ENCODE results near the gene CLPTM1.
A peak's percentile ranks its signal among the peaks of the same experiment; 100 is the strongest.
"Not testable (repeated sequence)": the region's sequence is repeated elsewhere in the genome, so short reads cannot be mapped to it uniquely, and the experiment has no call there.

CLPTM1 gene

DNA sequence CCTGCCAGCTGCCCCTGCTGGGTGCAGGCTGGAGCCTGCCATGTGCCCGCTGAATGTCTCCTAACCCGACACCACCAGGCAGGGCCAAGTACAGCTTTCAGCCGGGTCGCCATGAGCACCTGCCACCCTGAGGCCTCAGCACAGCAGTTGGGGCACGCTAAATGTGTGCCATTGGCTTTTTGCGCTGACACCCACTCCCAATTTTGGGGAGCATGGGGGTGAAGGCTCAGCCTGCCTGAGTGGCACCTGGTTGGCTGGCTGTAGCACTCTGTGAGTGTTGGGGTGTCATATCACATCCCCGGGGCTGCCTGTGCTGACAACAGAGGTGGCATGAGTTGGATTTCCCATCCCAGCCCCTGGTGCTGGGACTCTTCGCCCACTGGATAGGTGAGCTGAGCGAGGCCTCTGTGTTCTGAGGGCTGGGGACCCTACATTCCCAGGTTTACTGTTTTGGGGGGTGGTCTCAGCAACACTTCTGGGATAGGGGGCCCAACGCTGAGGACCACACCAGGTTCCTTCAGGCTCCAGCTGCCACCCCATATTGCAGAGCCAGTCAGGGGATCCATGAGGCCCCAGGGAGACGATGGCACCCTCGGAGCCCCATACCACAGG lies 38.9 kb downstream of the CLPTM1 start:
- Histone ChIP-seq H3K36me3 (ENCODE audit: control insufficient read depth in 1 of 2, insufficient read depth in 2 of 2, low read depth in 1 of 2, low read length in 2 of 2) (peaks cover 44 to 61% of the 10 kb centered on the region in 2 experiments), H2BK15ac (ENCODE audit: low read depth, poor library complexity, severe bottlenecking) (no peak overlapping the region), H2BK12ac (ENCODE audit: low read length in 2 of 2) (no peak overlapping the region), H4K91ac (ENCODE audit: low read length) (no peak overlapping the region), H2AK5ac (ENCODE audit: low read length, severe bottlenecking) (no peak overlapping the region), H3K27me3 (ENCODE audit: control insufficient read depth in 1 of 2, insufficient read depth in 1 of 2, low read length in 2 of 2) (no peaks in the 10 kb centered on the region), H3K4ac (ENCODE audit: low read depth in 1 of 2, low read length in 2 of 2) (no peak overlapping the region), H2BK120ac (ENCODE audit: low read depth, low read length) (no peak overlapping the region), H3K4me2 (ENCODE audit: low read length, poor library complexity, severe bottlenecking) (no peak overlapping the region), H3K27ac (ENCODE audit: low read length, poor library complexity, severe bottlenecking) (no peak overlapping the region), H3K23ac (ENCODE audit: low read length in 2 of 2) (no peak overlapping the region), H4K8ac (ENCODE audit: low read length) (no peak overlapping the region), H3K14ac (ENCODE audit: low read length in 2 of 2) (no peak overlapping the region), H2BK5ac (ENCODE audit: low read depth, low read length, poor library complexity, severe bottlenecking) (no peak overlapping the region), H3K4me1 (ENCODE audit: control insufficient read depth, insufficient read depth, low read depth, low read length) (no peaks in the 10 kb centered on the region), H3K4me3 (ENCODE audit: insufficient read depth in 1 of 2, low read depth in 1 of 2, low read length in 2 of 2) (no peak overlapping the region), H3K18ac (ENCODE audit: low read depth in 1 of 2, low read length in 2 of 2) (no peak overlapping the region), H3K79me1 (replicated peaks; ENCODE audit: low read length, poor library complexity, severe bottlenecking) (peaks cover 3% of the 10 kb centered on the region), H3K9ac (ENCODE audit: low read length) (no peak overlapping the region), H3K9me3 (ENCODE audit: control insufficient read depth, low read length) (no peaks in the 10 kb centered on the region), H2AFZ (ENCODE audit: low read depth, low read length) (no peak overlapping the region)
- 97% methylated on average over 12 of the region's 12 CpGs for WGBS
- DNase-seq, result no peak

DNA sequence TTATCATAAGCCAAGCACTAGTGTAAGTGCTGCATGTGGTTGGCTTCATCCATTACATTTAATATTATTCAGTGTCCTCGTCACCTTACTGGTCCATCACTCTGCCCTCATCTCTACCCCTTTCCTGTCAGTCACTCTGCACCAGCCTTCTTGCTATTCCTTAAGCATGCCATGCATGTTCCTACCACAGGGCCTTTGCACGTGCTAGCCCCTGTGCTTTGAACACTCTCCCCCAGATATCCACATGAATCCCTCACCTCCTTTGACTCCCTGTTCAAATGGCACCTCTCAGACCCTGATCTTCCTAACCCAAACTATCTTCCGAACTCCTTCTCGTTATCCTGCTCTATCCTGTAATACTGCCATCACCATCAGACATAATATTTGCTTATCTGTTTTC lies 42.8 kb downstream of the CLPTM1 start:
- Histone ChIP-seq H4K91ac (ENCODE audit: low read length) (no peak overlapping the region), H3K23ac (ENCODE audit: low read length in 2 of 2) (no peak overlapping the region), H2BK5ac (ENCODE audit: low read depth, low read length, poor library complexity, severe bottlenecking) (no peak overlapping the region), H3K4me3 (ENCODE audit: insufficient read depth in 1 of 2, low read depth in 1 of 2, low read length in 2 of 2) (no peak overlapping the region), H3K36me3 (ENCODE audit: control insufficient read depth in 1 of 2, insufficient read depth in 2 of 2, low read depth in 1 of 2, low read length in 2 of 2) (peaks cover 8 to 24% of the 10 kb centered on the region in 2 experiments), H2BK12ac (ENCODE audit: low read length in 2 of 2) (no peak overlapping the region), H3K4me1 (ENCODE audit: control insufficient read depth, insufficient read depth, low read depth, low read length) (peaks cover 6% of the 10 kb centered on the region), H2AK5ac (ENCODE audit: low read length, severe bottlenecking) (no peak overlapping the region), H2BK15ac (ENCODE audit: low read depth, poor library complexity, severe bottlenecking) (no peak overlapping the region), H3K4ac (ENCODE audit: low read depth in 1 of 2, low read length in 2 of 2) (no peak overlapping the region), H4K8ac (ENCODE audit: low read length) (no peak overlapping the region), H3K4me2 (ENCODE audit: low read length, poor library complexity, severe bottlenecking) (no peak overlapping the region), H3K79me1 (replicated peaks; ENCODE audit: low read length, poor library complexity, severe bottlenecking) (peaks cover 6% of the 10 kb centered on the region), H3K9me3 (ENCODE audit: control insufficient read depth, low read length) (no peaks in the 10 kb centered on the region), H3K18ac (ENCODE audit: low read depth in 1 of 2, low read length in 2 of 2) (no peak overlapping the region), H3K27ac (ENCODE audit: low read length, poor library complexity, severe bottlenecking) (no peak overlapping the region), H3K9ac (ENCODE audit: low read length) (no peak overlapping the region), H2AFZ (ENCODE audit: low read depth, low read length) (no peak overlapping the region), H3K14ac (ENCODE audit: low read length in 2 of 2) (no peak overlapping the region), H3K27me3 (ENCODE audit: control insufficient read depth in 1 of 2, insufficient read depth in 1 of 2, low read length in 2 of 2) (no peaks in the 10 kb centered on the region), H2BK120ac (ENCODE audit: low read depth, low read length) (no peak overlapping the region)
- WGBS, result 89% methylated on average over 4 of the region's 4 CpGs
- no peak for DNase-seq

DNA sequence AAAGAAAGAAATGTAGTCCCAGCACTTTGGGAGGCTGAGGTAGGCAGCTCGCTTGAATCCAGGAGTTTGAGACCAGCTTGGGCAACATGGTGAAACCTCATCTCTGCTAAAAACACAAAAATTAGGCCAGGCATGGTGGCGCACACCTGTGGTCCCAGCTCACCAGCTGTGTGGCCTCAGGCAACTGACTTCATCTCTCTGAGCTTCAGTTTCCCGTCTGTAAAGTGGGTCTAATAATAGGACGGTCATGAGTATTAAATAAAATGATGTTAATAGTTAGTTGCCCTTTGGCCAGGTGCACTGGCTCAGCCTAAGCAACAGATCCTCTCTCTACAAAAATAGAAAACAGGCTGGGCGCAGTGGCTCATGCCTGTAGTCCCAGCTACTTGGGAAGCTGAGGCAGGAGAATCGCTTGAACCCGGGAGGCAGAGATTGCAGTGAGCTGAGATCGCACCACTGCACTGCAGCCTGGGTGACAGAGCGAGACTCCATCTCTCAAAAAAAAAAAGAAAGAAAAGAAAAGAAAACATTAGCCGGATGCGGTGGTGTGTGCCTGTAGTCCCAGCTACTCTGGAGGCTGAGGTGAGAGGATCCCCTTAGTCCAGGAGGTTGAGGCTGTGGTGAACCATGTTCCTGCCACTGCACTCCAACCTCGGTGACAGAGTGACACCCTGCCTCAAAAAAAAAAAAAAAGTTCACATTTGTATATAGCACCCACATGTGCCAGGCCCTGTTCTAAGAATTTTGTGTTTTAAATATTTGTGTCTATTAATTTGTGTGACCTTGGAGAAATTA lies 44.1 kb downstream of the CLPTM1 start:
- H3K4me2 ChIP-seq (ENCODE audit: low read length, poor library complexity, severe bottlenecking); H2BK120ac ChIP-seq (ENCODE audit: low read depth, low read length); H3K14ac ChIP-seq (ENCODE audit: low read length in 2 of 2); H3K23ac ChIP-seq (ENCODE audit: low read length in 2 of 2); H4K8ac ChIP-seq (ENCODE audit: low read length); H2BK5ac ChIP-seq (ENCODE audit: low read depth, low read length, poor library complexity, severe bottlenecking); H2BK15ac ChIP-seq (ENCODE audit: low read depth, poor library complexity, severe bottlenecking); H2AK5ac ChIP-seq (ENCODE audit: low read length, severe bottlenecking); DNase-seq; H3K79me1 ChIP-seq (replicated peaks; ENCODE audit: low read length, poor library complexity, severe bottlenecking); H3K18ac ChIP-seq (ENCODE audit: low read depth in 1 of 2, low read length in 2 of 2); H2AFZ ChIP-seq (ENCODE audit: low read depth, low read length); H3K27ac ChIP-seq (ENCODE audit: low read length, poor library complexity, severe bottlenecking); H4K91ac ChIP-seq (ENCODE audit: low read length); H3K4me3 ChIP-seq (ENCODE audit: insufficient read depth in 1 of 2, low read depth in 1 of 2, low read length in 2 of 2); H2BK12ac ChIP-seq (ENCODE audit: low read length in 2 of 2); H3K4ac ChIP-seq (ENCODE audit: low read depth in 1 of 2, low read length in 2 of 2); H3K4me1 ChIP-seq (ENCODE audit: control insufficient read depth, insufficient read depth, low read depth, low read length); H3K9ac ChIP-seq (ENCODE audit: low read length); H3K9me3 ChIP-seq (ENCODE audit: control insufficient read depth, low read length); H3K27me3 ChIP-seq (ENCODE audit: control insufficient read depth in 1 of 2, insufficient read depth in 1 of 2, low read length in 2 of 2): not testable (repeated sequence)
- peaks cover 5 to 17% of the 10 kb centered on the region in 2 experiments for H3K36me3 ChIP-seq (ENCODE audit: control insufficient read depth in 1 of 2, insufficient read depth in 2 of 2, low read depth in 1 of 2, low read length in 2 of 2)
- 81% methylated on average over 10 of the region's 12 CpGs for WGBS

DNA sequence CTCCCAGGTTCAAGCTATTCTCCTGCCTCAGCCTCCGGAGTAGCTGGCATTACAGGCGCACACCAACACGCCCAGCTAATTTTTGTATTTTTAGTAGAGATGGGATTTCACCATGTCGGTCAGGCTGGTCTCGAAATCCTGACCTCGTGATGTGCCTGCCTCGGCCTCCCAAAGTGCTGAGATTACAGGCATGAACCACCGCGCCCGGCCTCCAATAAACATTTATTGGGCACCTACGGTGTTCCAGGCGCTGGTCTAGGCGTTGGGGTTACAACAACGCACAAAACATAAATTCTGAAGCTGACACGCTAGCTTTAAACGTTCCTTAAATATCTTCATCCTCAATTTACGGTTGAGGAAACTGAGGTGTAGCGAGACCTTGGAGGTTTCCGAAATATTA lies 45.5 kb downstream of the CLPTM1 start:
- H3K36me3 ChIP-seq (ENCODE audit: control insufficient read depth in 1 of 2, insufficient read depth in 2 of 2, low read depth in 1 of 2, low read length in 2 of 2), result peaks cover 7 to 15% of the 10 kb centered on the region in 2 experiments
- DNase-seq; H3K23ac ChIP-seq (ENCODE audit: low read length in 2 of 2); H2AK5ac ChIP-seq (ENCODE audit: low read length, severe bottlenecking); H2BK5ac ChIP-seq (ENCODE audit: low read depth, low read length, poor library complexity, severe bottlenecking); H3K79me1 ChIP-seq (replicated peaks; ENCODE audit: low read length, poor library complexity, severe bottlenecking); H2BK15ac ChIP-seq (ENCODE audit: low read depth, poor library complexity, severe bottlenecking); H3K14ac ChIP-seq (ENCODE audit: low read length in 2 of 2); H3K27me3 ChIP-seq (ENCODE audit: control insufficient read depth in 1 of 2, insufficient read depth in 1 of 2, low read length in 2 of 2); H3K9me3 ChIP-seq (ENCODE audit: control insufficient read depth, low read length); H3K27ac ChIP-seq (ENCODE audit: low read length, poor library complexity, severe bottlenecking); H3K4me1 ChIP-seq (ENCODE audit: control insufficient read depth, insufficient read depth, low read depth, low read length): not testable (repeated sequence)
- 85% methylated on average over 19 of the region's 19 CpGs for WGBS
- peak overlapping the region; percentile 14 to 93 for H3K18ac ChIP-seq (ENCODE audit: low read depth in 1 of 2, low read length in 2 of 2)
- H4K8ac ChIP-seq (ENCODE audit: low read length), result peak overlapping the region; percentile 83
- peak overlapping the region; percentile 78 for H3K4me2 ChIP-seq (ENCODE audit: low read length, poor library complexity, severe bottlenecking)
- peak overlapping the region; percentile 2 for H4K91ac ChIP-seq (ENCODE audit: low read length)
- H3K4ac ChIP-seq (ENCODE audit: low read depth in 1 of 2, low read length in 2 of 2), result peak overlapping the region in 1 of 2 experiments; percentile 81
- peak overlapping the region in 1 of 2 experiments; percentile 85 for H2BK12ac ChIP-seq (ENCODE audit: low read length in 2 of 2)
- H3K4me3 ChIP-seq (ENCODE audit: insufficient read depth in 1 of 2, low read depth in 1 of 2, low read length in 2 of 2), result peak overlapping the region; percentile 40 to 75
- peak overlapping the region; percentile 77 for H2AFZ ChIP-seq (ENCODE audit: low read depth, low read length)
- peak overlapping the region; percentile 83 for H3K9ac ChIP-seq (ENCODE audit: low read length)
- H2BK120ac ChIP-seq (ENCODE audit: low read depth, low read length), result peak overlapping the region; percentile 39

Data from mesenchymal stem cell (in vitro differentiated cells and primary cell).